ENCODE measurements around the gene ERLIN1.
"Not testable (repeated sequence)": the region's sequence is repeated elsewhere in the genome, so short reads cannot be mapped to it uniquely, and the experiment has no call there.

Gene ERLIN1

GRCh38 chr10:100131571-100131970 lies 54.3 kb downstream of the ERLIN1 start:
- DNase-seq, result no peak

GRCh38 chr10:100130831-100131230 lies 55.0 kb downstream of the ERLIN1 start:
- no peak for DNase-seq

GRCh38 chr10:100129424-100129823 lies 56.4 kb downstream of the ERLIN1 start:
- no peak for DNase-seq

- DNase-seq, result no peak
Observed at GRCh38 chr10:100128951-100129350, 56.9 kb downstream of the ERLIN1 start.

- not testable (repeated sequence) for DNase-seq
Observed at GRCh38 chr10:100125335-100125734, 60.5 kb downstream of the ERLIN1 start.

- no peak for DNase-seq
Observed at GRCh38 chr10:100124097-100124496, 61.7 kb downstream of the ERLIN1 start.

- no peak for DNase-seq
Observed at GRCh38 chr10:100122780-100123179, 63.0 kb downstream of the ERLIN1 start.

- DNase-seq, result no peak
Observed at GRCh38 chr10:100120550-100120949, 65.3 kb downstream of the ERLIN1 start.

GRCh38 chr10:100119726-100120125 lies 66.1 kb downstream of the ERLIN1 start:
- DNase-seq, result no peak

- DNase-seq, result no peak
Observed at GRCh38 chr10:100114976-100115770, 70.7 kb downstream of the ERLIN1 start.

GRCh38 chr10:100114460-100114859 lies 71.4 kb downstream of the ERLIN1 start:
- DNase-seq, result no peak

GRCh38 chr10:100109670-100110069 lies 76.2 kb downstream of the ERLIN1 start:
- no peak for DNase-seq

GRCh38 chr10:100106865-100107264 lies 79.0 kb downstream of the ERLIN1 start:
- DNase-seq, result no peak

- no peak for DNase-seq
Observed at GRCh38 chr10:100104300-100104699, 81.5 kb downstream of the ERLIN1 start.

GRCh38 chr10:100103581-100103980 lies 82.2 kb downstream of the ERLIN1 start:
- no peak for DNase-seq

GRCh38 chr10:100101192-100102076 lies 84.4 kb downstream of the ERLIN1 start:
- DNase-seq, result no peak

- no peak for DNase-seq
Observed at GRCh38 chr10:100100651-100101184, 85.1 kb downstream of the ERLIN1 start.
